Spleen (tissue), 11 donors: Measurements from ENCODE around the gene TMEM179. TPM values are rescaled to one million over a fixed set of nuclear protein-coding genes. Genes with fewer than 3 reads are reported as not detected.

ENCODE experiments used
- DNase-seq: peaks from one replicate; pipeline ENCODE4 v3.0.0-alpha.2; 2020
- H3K27ac ChIP-seq, 8 donors: fragments of 200-600 bp; sonication (generic) in 7 of 8; 1 replicate in 4 of 8; 2 replicates in 4 of 8; pipeline versions ENCODE4 v1.5.0 to v1.8.0; 2016 to 2021; ENCODE audit warnings: inconsistent platforms in 4 of 8, mild to moderate bottlenecking in 4 of 8, moderate library complexity in 1 of 8
- H3K27me3 ChIP-seq, 7 donors: fragments of 200-600 bp; sonication (generic) in 6 of 7; replicated peaks in 1 of 7; 1 replicate in 4 of 7; 2 replicates in 3 of 7; pipeline versions ENCODE4 v1.5.0 to v1.8.0; 2016 to 2021; ENCODE audit warnings: inconsistent platforms in 3 of 7, mild to moderate bottlenecking in 1 of 7
- H3K36me3 ChIP-seq, 6 donors: fragments of 200-600 bp; sonication (generic) in 5 of 6; 1 replicate in 4 of 6; 2 replicates in 2 of 6; pipeline versions ENCODE4 v1.5.0 to v1.8.0; 2016 to 2021; ENCODE audit warnings: inconsistent platforms in 2 of 6
- H3K4me1 ChIP-seq, 6 donors: fragments of 200-600 bp; sonication (generic) in 5 of 6; 1 replicate in 3 of 6; 2 replicates in 3 of 6; pipeline versions ENCODE4 v1.5.0 to v1.8.0; 2016 to 2021; ENCODE audit warnings: inconsistent platforms in 3 of 6
- H3K4me3 ChIP-seq, 8 donors: fragments of 200-600 bp; sonication (generic) in 7 of 8; 1 replicate in 4 of 8; 2 replicates in 4 of 8; pipeline versions ENCODE4 v1.5.0 to v1.8.0; 2016 to 2021; ENCODE audit warnings: inconsistent platforms in 4 of 8, mild to moderate bottlenecking in 4 of 8, moderate library complexity in 2 of 8
- H3K9me3 ChIP-seq, 8 donors: fragments of 200-600 bp; sonication (generic) in 7 of 8; 1 replicate in 4 of 8; 2 replicates in 4 of 8; pipeline versions ENCODE4 v1.5.0 to v1.8.0; 2016 to 2021; ENCODE audit warnings: inconsistent platforms in 4 of 8
- POLR2A ChIP-seq, 3 donors: fragments of 450-650 bp; IDR thresholded peaks; one replicate each; pipeline ENCODE4 v1.5.1; 2017; ENCODE audit warnings: antibody characterized with exemption in 3 of 3, mild to moderate bottlenecking in 1 of 3
- POLR2AphosphoS5 ChIP-seq, 3 donors: sonication (generic); formaldehyde crosslinking; IDR thresholded peaks; one replicate each; pipeline ENCODE4 v1.5.1; 2017; ENCODE audit warnings: antibody characterized with exemption in 3 of 3
- WGBS, 5 donors: extraction: QIAGEN DNeasy Blood & Tissue Kit in 3 of 5; methylation state at CpG; one replicate each; pipeline versions ENCODE4 v1.1.5 to v1.1.7; 2013 to 2018; 5-methylcytosine and 5-hydroxymethylcytosine counted together
- intact Hi-C: fragments of 100-400 bp; cut with DNase I; formaldehyde crosslinking; loops from one replicate; pipeline ENCODE4 v1.15.0; 2023; ENCODE audit warnings: low total_unique reads
- polyA plus RNA-seq, 3 donors: library from polyadenylated mRNA; stranded (reverse); fragments of 200-250 nt; gene quantifications; one replicate each; pipeline ENCODE4 v1.2.1, GENCODE V29; 2013
- total RNA-seq, 7 donors: library from RNA; depleted of rRNA in 3 of 7; stranded (reverse); fragments of >200 nt in 3 of 7; fragmentation: NEBNext Ultra II Directional in 4 of 7; extraction: Animal tissue kit (Norgen Biotek cat#: 25700) in 4 of 7; gene quantifications; one replicate each; pipeline versions ENCODE4 v1.1.0 to v1.2.1, GENCODE V29; 2016 to 2021
- TF ChIP-seq, protein P1 (sequence below), 11 experiments: fragments of 200-600 bp in 7 of 11; fragments of 450-650 bp in 4 of 11; sonication (generic) in 4 of 11; IDR thresholded peaks in 8 of 11; conservative IDR thresholded peaks in 3 of 11; 1 replicate in 7 of 11; 2 replicates in 4 of 11; pipeline versions ENCODE4 v1.4.0 to v1.8.0; 2016 to 2021; ENCODE audit warnings: antibody characterized with exemption in 11 of 11, inconsistent platforms in 4 of 11, mild to moderate bottlenecking in 1 of 11
- donor health status: healthy with polysubstance abuse.
- donor health status: DM: no; HTN: no; CAD: no; lungs with moderate emphysema.
- donor health status: DM: no; HTN: no; CAD: no.
- donor health status: Bipolar disorder and iron deficiency.
- donor health status: healthy.
- donor health status: DM: no; HTN: no; CAD: no.
- donor health status: DM: yes; HTN: yes; CAD: no.

Gene TMEM179
- total and polyA plus RNA-seq, 10 donors, result 0.08 TPM; not detected in 9

DNA sequence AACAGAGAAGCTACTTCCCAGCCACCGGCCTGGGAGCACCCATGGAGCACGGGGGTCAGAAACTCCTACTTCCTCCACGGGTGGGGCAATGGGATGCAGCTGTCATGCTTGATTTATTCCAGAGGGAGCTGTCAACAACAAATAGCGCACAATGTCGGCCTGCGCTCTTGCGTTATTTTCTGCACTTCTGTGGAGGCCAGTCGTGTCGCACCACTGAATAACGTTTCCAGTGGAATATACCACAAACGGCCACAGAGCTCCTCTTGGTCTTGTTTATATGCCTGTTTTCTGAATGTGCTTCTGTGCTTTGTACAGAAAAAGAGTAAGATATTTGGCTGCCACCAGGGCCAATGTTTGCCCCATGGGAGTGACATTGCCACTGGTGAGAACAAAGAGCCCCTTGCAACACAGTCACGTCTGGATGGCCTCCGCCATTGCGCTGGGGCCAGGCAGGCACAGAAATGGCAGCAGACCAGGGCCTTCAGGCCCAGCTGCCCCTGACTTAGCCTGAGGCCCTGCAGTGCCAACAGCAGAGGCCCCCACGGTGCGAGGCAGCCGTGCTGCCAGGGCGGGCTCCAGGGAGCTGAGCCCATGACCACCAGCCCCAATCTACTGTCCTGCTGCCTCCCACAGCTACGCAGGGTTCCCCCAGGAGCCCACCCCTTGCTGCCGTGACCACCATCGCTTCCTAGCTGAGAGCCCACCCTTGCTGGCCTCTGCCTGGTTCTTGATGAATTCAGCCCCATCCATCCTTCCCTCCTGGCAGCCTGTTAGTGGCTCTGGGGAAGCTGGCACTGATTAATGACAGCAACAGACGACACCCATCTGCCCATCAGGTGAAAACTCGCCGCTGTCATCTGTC is 28.9 kb upstream of the TMEM179 start:
- Histone ChIP-seq H3K9me3 (peaks cover 0 to 16% (median 14%) of the 10 kb centered on the region in 8 donors), H3K27me3 (peaks cover 0 to 46% (median 0%) of the 10 kb centered on the region in 7 donors), H3K4me3 (no peak overlapping the region), H3K4me1 (no peaks in the 10 kb centered on the region), H3K36me3 (no peaks in the 10 kb centered on the region), H3K27ac (no peak overlapping the region)
- intact Hi-C loops, result loop anchor here (10.0 kb wide), 1 partner anchor 559 kb away; no protein-coding TSS in a partner anchor
- TF ChIP-seq, protein P1, sequence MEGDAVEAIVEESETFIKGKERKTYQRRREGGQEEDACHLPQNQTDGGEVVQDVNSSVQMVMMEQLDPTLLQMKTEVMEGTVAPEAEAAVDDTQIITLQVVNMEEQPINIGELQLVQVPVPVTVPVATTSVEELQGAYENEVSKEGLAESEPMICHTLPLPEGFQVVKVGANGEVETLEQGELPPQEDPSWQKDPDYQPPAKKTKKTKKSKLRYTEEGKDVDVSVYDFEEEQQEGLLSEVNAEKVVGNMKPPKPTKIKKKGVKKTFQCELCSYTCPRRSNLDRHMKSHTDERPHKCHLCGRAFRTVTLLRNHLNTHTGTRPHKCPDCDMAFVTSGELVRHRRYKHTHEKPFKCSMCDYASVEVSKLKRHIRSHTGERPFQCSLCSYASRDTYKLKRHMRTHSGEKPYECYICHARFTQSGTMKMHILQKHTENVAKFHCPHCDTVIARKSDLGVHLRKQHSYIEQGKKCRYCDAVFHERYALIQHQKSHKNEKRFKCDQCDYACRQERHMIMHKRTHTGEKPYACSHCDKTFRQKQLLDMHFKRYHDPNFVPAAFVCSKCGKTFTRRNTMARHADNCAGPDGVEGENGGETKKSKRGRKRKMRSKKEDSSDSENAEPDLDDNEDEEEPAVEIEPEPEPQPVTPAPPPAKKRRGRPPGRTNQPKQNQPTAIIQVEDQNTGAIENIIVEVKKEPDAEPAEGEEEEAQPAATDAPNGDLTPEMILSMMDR (IDR thresholded peaks at IDR 0.05 in 8 of 11, conservative IDR thresholded peaks at IDR 0.05 in 3 of 11), result no peak
- TF ChIP-seq POLR2AphosphoS5 (IDR thresholded peaks at IDR 0.05) (no peak), POLR2A (IDR thresholded peaks at IDR 0.05) (no peak)
- 75 to 78% (median 75%) methylated on average over 17 to 24 of the region's 24 CpGs for WGBS, 5 donors
- DNase-seq, result no peak

DNA sequence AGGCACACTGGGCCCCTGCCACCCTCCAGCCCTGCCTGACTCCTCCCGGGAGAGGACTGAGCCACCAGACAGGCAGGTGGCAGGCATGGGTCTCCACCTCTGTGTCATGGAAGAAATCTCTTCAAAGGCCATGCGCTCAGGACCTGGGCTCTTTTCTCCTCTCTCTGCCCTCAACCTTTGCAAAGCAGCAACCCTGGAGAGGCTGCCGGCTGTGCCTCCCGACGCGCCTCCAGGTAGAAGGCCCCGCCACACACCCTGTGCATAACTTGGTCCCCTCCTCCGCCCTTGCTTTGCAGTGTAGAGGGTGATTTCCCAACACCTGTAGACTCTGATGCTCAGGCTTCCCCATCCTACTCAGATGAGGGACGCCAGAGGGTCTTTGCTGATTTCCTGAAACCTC is 28.2 kb upstream of the TMEM179 start:
- DNase-seq, result no peak

DNA sequence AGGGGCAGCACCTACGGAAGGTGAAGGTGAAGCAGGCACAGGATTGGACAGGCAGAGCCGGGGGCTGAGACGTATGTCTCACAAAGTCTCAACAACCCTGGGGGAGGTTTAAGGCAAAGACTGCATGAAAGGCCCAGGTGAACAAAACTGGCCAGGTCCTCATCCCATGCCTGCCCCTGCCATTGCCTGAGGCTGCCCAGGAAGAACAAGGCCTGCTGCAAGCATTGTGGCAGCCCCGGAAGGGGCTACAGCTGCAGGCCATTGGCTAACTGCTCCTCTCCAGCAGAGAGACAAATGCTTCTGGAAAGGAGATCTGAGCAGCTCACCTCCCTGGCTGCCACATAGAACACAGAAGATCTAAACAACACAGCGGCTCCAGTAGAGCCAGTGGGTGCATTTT is 20.4 kb upstream of the TMEM179 start:
- H3K27me3 ChIP-seq, result peaks cover 0 to 35% (median 0%) of the 10 kb centered on the region in 7 donors
- WGBS, 5 donors, result 44 to 72% (median 62%) methylated on average over 4 to 5 of the region's 5 CpGs
- TF ChIP-seq, protein P1 (IDR thresholded peaks at IDR 0.05 in 8 of 11, conservative IDR thresholded peaks at IDR 0.05 in 3 of 11), result no peak
- no peak for TF ChIP-seq POLR2AphosphoS5 (IDR thresholded peaks at IDR 0.05)
- no peak for TF ChIP-seq POLR2A (IDR thresholded peaks at IDR 0.05)

More for the DNA sequence above, 28.2 kb upstream of the TMEM179 start:
- intact Hi-C loops, result loop anchor here (10.0 kb wide), 1 partner anchor 558 kb away; no protein-coding TSS in a partner anchor
- H3K4me3 ChIP-seq, result no peak overlapping the region
- no peak for TF ChIP-seq POLR2AphosphoS5 (IDR thresholded peaks at IDR 0.05)
- no peak for TF ChIP-seq POLR2A (IDR thresholded peaks at IDR 0.05)
- TF ChIP-seq, protein P1 (IDR thresholded peaks at IDR 0.05 in 8 of 11, conservative IDR thresholded peaks at IDR 0.05 in 3 of 11), result no peak
- no peaks in the 10 kb centered on the region for H3K4me1 ChIP-seq
- no peak overlapping the region for H3K27ac ChIP-seq
- WGBS, 5 donors, result 73 to 85% (median 83%) methylated on average over 9 of the region's 9 CpGs
- H3K9me3 ChIP-seq, result peaks cover 0 to 24% (median 21%) of the 10 kb centered on the region in 8 donors
- H3K36me3 ChIP-seq, result no peaks in the 10 kb centered on the region
- H3K27me3 ChIP-seq, result peaks cover 0 to 46% (median 0%) of the 10 kb centered on the region in 7 donors

More for the DNA sequence above, 20.4 kb upstream of the TMEM179 start:
- intact Hi-C loops, result no loop called here
- H3K4me3 ChIP-seq, result no peak overlapping the region
- H3K4me1 ChIP-seq, result no peaks in the 10 kb centered on the region
- no peak for DNase-seq
- H3K9me3 ChIP-seq, result peaks cover 0 to 42% (median 35%) of the 10 kb centered on the region in 8 donors
- no peaks in the 10 kb centered on the region for H3K36me3 ChIP-seq
- H3K27ac ChIP-seq, result no peak overlapping the region
